Thyroid gland (tissue), 4 donors: ENCODE data around the gene UBE2L3.
"Not testable (repeated sequence)": the region's sequence is repeated elsewhere in the genome, so short reads cannot be mapped to it uniquely, and the experiment has no call there.

Experiments
- CTCF ChIP-seq, 6 experiments: fragments of 200-600 bp in 3 of 6; fragments of 450-650 bp in 3 of 6; sonication (generic) in 3 of 6; IDR thresholded peaks; one replicate each; pipeline ENCODE4 v1.5.1; 2016 to 2019; ENCODE audit warnings: antibody characterized with exemption in 6 of 6, mild to moderate bottlenecking in 2 of 6, inconsistent platforms in 1 of 6, moderate library complexity in 1 of 6
- POLR2A ChIP-seq, 2 donors: fragments of 450-650 bp; IDR thresholded peaks; one replicate each; pipeline ENCODE4 v1.6.1; 2017; ENCODE audit warnings: antibody characterized with exemption in 2 of 2, mild to moderate bottlenecking in 2 of 2, moderate library complexity in 1 of 2

- TF ChIP-seq CTCF, POLR2A (IDR thresholded peaks at IDR 0.05): not testable (repeated sequence)
Measured at GRCh38 chr22:21549558-21549957, 18.0 kb upstream of the UBE2L3 start.
